UCSD-AML1 (cell line): Measurements from ENCODE around the gene FOXB2.
"Not testable (repeated sequence)": the region's sequence is repeated elsewhere in the genome, so short reads cannot be mapped to it uniquely, and the experiment has no call there.

Source experiments
- DNase-seq: peaks from one replicate; lab custom pipeline; 2025; ENCODE audit not compliant: unreplicated experiment; lab: John Stamatoyannopoulos, UW

The FOXB2 gene

GRCh38 chr9:77016121-77016525 lies 3.3 kb upstream of the FOXB2 start:
- no peak for DNase-seq

- no peak for DNase-seq
Observed at GRCh38 chr9:77016526-77017504, 2.6 kb upstream of the FOXB2 start.

DNA sequence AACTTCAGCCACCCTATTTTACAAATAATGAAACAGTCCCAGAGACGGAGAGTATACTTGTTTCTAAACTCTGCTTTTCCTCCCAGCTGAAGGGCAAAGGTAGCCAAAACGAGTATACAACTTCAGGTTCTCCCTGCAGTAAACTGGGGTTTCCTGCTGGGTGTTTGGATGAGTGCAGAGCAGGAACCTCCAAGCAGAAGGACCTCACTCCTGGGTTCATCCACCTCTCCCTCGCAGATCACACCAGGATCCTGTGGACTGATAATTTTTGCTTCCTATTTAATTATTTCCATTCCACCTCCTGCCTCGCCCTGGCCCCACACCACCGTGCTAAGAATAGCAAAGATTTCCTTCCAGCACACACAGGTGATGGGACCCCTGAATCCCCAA lies 2.0 kb upstream of the FOXB2 start:
- no peak for DNase-seq

GRCh38 chr9:77018058-77018968 lies 1.1 kb upstream of the FOXB2 start:
- DNase-seq = no peak

DNA sequence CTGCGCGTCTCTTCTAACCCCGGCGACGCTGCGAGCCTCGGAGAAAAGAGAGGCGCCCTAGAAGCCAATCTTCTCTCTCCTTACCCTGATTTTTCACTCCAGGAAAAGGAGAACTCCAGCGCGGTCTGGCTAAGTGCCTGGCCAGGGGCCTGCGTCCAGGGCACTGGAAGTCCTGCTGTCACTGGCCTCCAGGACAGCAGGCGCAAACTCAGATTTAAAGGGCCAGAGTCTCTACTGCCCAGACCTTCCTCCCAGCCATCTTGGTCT lies 553 bp upstream of the FOXB2 start:
- DNase-seq = no peak

- DNase-seq = no peak
Observed at GRCh38 chr9:77019926-77020412, 514 bp downstream of the FOXB2 start.

DNA sequence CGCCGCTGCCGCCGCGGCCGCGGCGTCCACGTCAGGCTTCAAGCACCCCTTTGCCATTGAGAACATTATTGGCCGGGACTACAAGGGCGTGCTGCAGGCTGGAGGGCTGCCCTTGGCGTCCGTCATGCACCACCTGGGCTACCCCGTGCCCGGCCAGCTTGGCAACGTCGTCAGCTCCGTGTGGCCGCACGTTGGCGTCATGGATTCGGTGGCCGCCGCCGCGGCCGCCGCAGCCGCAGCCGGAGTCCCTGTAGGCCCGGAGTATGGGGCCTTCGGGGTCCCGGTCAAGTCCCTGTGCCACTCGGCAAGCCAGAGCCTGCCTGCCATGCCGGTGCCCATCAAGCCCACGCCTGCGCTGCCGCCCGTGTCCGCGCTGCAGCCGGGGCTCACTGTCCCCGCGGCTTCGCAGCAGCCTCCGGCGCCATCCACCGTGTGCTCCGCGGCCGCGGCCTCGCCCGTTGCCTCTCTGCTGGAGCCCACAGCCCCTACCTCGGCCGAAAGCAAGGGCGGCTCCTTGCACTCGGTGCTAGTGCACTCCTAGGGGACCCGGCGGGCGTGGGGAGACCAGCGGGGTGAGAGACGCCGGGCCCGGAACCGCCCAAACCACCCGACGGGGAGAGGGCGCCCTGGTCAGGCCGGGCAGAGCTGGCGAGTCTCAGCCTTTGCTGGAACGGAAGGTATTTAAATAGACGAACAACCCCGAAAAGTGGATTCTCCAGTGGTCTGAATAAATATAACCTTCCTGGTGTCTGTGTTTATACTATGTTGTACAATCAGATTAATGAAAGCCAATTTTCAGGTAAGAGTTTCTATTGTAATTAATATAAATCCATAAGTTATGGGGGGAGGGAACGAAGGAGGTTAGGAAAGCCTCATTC lies 1.2 kb downstream of the FOXB2 start:
- no peak for DNase-seq

DNA sequence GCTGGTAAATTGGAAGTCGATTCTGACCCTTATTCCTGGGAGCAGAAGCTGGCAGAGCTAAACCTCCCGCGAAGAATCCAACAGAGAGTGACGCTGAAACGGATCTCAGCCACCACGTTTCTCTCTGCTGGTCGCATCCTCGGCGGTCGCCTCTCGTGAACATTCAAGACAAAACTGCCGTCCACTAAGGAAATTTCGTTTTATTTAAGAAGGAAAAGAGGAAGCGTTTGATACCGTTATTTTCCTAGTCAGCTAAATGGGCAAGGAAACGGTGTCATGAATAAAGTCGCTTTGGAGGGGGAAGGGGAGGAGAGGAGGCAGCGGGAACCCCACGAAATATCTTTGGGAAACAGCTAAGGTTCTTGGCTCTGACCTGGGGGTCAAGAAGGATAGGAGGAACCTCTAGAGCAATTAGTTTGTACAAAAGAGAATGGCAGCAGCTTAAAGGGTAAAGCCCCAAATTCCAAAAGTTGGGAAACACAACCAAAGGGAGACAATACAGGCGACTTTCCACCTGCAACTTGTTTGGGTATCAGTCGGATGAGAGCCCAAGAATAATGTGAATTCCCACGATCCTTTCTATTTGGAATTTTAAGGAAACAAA lies 1.9 kb downstream of the FOXB2 start:
- DNase-seq = no peak

DNA sequence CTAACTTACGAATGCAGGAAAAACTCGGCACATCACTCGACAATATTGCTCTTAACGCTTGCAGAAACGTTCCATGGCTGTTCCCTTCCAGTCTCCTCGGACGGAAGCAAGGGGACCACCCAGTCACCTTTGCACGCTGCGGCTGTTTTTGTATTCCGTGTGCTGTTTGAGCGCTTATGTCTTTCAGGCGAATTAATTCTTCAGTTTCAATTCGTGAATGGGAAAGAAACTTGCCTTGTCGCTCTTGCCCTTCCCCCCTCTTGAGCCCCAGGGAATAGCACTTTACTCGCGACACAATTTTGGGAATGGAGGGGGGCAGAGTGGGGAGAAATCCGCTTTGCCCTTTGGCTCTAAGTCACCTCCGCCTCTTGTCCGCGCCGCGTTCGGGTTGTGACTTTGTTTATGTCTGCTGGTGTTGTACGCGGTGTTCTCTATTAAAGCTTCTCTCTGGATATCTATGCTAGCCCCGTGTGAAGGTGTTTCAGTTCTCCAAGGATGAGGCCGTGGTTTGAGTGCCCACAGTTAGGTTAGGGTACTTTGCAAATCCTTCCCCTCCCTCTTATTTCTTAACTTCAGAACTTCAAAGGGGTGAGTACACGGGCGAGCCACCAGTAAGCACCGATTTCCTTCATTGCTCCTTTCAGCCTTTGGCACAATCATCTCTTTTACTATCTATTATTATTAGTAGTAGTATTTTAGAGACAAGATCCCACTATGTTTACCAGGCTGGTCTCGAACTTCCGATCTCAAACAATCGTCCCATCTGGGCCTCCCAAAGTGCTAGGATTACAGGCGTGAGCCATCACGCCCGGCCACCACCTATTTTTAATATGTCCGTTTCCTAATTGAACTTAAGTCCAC lies 2.7 kb downstream of the FOXB2 start:
- DNase-seq = no peak

- no peak for DNase-seq
Observed at GRCh38 chr9:77022783-77023440, 3.5 kb downstream of the FOXB2 start.

- no peak for DNase-seq
Observed at GRCh38 chr9:77023726-77024125, 4.3 kb downstream of the FOXB2 start.

GRCh38 chr9:77024776-77025545 lies 5.5 kb downstream of the FOXB2 start:
- DNase-seq = no peak

DNA sequence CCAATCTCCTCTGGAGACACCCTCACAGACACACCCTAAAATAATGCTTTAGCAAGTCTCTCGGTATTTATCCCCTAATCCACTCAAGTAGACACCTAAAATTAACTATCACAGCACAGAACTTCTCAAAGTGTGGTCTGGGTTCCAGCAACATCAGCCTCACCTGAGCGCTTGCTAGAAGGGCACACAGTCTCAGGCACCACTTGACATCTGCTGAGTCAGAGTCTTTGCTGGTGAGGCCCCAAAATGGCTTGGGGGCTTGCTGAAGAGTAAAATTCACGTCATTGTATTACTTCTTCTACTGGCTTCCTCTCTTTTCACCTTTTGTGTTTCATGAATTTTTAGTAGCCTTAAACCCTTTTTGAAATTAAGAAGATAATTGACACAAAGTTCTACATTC lies 9.0 kb downstream of the FOXB2 start:
- DNase-seq = no peak

DNA sequence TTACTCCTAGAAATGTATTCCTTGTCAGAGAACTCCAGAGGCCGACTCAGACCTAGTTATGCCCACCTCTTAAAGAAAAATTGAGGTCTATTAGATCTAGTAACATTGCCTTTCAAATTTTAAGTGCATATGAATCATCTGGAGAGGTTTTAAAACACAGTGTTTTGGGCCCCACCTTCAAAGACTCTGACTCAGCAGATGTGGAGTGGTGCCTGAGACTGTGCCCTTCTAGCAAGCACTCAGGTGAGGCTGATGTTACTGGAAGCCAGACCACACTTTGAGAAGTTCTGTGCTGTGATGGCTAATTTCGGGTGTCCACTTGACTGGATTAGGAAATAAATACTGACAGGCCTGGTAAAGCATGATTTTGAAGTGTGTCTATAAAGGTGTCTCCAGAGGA lies 10.6 kb downstream of the FOXB2 start:
- no peak for DNase-seq

DNA sequence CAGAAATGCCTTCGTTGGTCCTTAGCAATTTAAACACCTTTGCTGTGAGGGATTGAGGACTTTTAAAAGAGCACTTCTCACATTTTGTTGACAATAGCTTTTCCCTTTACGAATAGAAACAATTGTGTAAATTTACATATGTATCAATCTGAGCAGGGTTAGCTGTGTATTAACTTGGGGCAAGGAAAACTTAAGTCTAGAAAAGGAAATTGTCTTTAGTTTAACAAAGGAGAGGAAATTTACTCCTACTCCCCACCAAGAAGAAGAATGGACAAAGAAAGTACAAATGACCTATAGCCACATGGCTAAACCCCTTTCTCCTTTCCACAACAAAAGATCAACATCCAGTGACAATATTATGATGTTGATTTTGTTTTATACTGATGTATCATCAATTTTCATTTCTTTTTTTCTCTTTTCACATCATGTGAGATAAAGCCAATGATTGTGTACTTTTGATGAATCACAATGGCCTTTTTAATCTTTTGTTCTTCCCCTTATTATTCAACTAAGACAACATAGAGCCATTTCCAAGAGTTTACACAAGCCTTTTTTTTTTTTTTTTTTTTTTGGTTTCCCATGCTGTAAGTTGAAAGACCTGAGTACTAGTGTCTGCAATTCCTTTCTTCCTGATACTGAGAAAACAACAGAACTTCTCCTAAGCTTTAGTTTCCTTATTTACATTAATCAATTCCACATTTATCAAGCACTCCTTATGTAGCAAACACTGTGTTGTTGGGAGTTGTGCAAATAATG lies 19.0 kb downstream of the FOXB2 start:
- DNase-seq = no peak

DNA sequence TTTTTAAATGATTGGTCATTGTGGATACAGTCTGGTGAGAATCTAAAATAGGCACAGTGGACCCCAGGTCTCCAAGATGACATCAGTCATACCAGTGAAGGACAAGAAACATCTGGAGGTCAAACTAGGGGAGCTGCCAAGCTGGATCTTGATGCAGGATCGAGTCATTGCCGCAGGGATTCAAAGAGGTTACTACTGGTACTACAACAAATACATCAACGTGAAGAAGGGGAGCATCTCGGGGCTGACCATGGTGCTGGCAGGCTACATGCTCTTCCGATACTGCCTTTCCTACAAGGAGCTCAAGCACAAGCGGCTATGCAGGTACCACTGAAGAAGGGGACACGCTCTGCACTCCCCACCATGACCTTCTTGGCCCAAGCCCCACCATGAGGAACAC lies 20.9 kb downstream of the FOXB2 start:
- DNase-seq = no peak

- not testable (repeated sequence) for DNase-seq
Observed at GRCh38 chr9:77043743-77044142, 24.3 kb downstream of the FOXB2 start.

GRCh38 chr9:77060681-77061080 lies 41.2 kb downstream of the FOXB2 start:
- DNase-seq = not testable (repeated sequence)
